ENCODE measurements around the gene MGMT. TPM values are rescaled to one million over a fixed set of nuclear protein-coding genes. Genes with fewer than 3 reads are reported as not detected.

Gene MGMT
- total and polyA plus RNA-seq, 2 experiments from 2014 or later: 19.3 to 21.9 TPM

GRCh38 chr10:129710510-129710847, 243.4 kb downstream of the MGMT start:
- no peak overlapping the region for H3K4me3 ChIP-seq
- no peaks in the 10 kb centered on the region for H4K20me1 ChIP-seq (replicated peaks; ENCODE audit: insufficient read depth)
- Mint-ChIP-seq H3K4me1 (peaks cover 26% of the 10 kb centered on the region), H3K27ac (no peak overlapping the region), H3K4me3 (no peak overlapping the region), H3K9me3 (no peaks in the 10 kb centered on the region), H3K36me3 (ENCODE audit: low read depth) (peaks cover 7% of the 10 kb centered on the region; the same call in 2 of the 3 replicates), H3K27me3 (ENCODE audit: insufficient read depth, low read depth, poor library complexity) (no peaks in the 10 kb centered on the region)
- no peak overlapping the region for H2AFZ ChIP-seq
- H3K4me1 ChIP-seq (ENCODE audit: insufficient read depth): no peaks in the 10 kb centered on the region
- H3K9me2 ChIP-seq (ENCODE audit: insufficient read depth): no peaks in the 10 kb centered on the region
- no peak for ATAC-seq
- no peak overlapping the region for H3K27ac ChIP-seq (ENCODE audit: low read depth)
- no peaks in the 10 kb centered on the region for H3K27me3 ChIP-seq (ENCODE audit: insufficient read depth)
- no peaks in the 10 kb centered on the region for H3K36me3 ChIP-seq (ENCODE audit: insufficient read depth)
- TF ChIP-seq ZNF114 (CRISPR knock-in tag; IDR thresholded peaks at IDR 0.05): no peak
- no peak for TF ChIP-seq POLR2AphosphoS5 (IDR thresholded peaks at IDR 0.05; ENCODE audit: low read depth)
- no peak for TF ChIP-seq CREB1 (CRISPR knock-in tag; IDR thresholded peaks at IDR 0.05; ENCODE audit: low read depth)
- no peak for TF ChIP-seq EZH2 (IDR thresholded peaks at IDR 0.05; ENCODE audit: low read depth, unreplicated experiment)
- TF ChIP-seq ETS1 (IDR thresholded peaks at IDR 0.05): no peak
- no peak for TF ChIP-seq STAT1 (IDR thresholded peaks at IDR 0.05; ENCODE audit: unreplicated experiment)
- no peak for TF ChIP-seq EZH2phosphoT487 (IDR thresholded peaks at IDR 0.05; ENCODE audit: unreplicated experiment)
- no peak for TF ChIP-seq ZNF462 (CRISPR knock-in tag; IDR thresholded peaks at IDR 0.05)
- TF ChIP-seq NANOG (IDR thresholded peaks at IDR 0.05; ENCODE audit: borderline replicate concordance): no peak
- no peak for TF ChIP-seq ZNF331 (CRISPR knock-in tag; IDR thresholded peaks at IDR 0.05; ENCODE audit: low read depth)
- TF ChIP-seq CTCF (conservative IDR thresholded peaks at IDR 0.05; ENCODE audit: low read depth in 2 of 2): no peak
- TF ChIP-seq REST (IDR thresholded peaks at IDR 0.05; ENCODE audit: unreplicated experiment): no peak
- TF ChIP-seq JUNB (IDR thresholded peaks at IDR 0.05; ENCODE audit: unreplicated experiment): no peak
- H3K79me2 ChIP-seq (replicated peaks; ENCODE audit: insufficient read depth): no peaks in the 10 kb centered on the region
- H3F3A ChIP-seq (replicated peaks; ENCODE audit: low read depth): no peaks in the 10 kb centered on the region
- no peak for DNase-seq (ENCODE audit: low spot score)
- no peak overlapping the region for H3K4me2 ChIP-seq
